Astrocyte (in vitro differentiated cells and primary cell): Measurements from ENCODE around the gene MYH11.

Source experiments
- CTCF ChIP-seq: IDR thresholded peaks from 2 replicates; pipeline ENCODE4 v1.5.1; 2011; ENCODE audit warnings: low read depth, mild to moderate bottlenecking, inconsistent platforms, low read length, moderate library complexity; ENCODE audit not compliant: insufficient read depth
- EZH2 ChIP-seq: IDR thresholded peaks from 2 replicates; pipeline ENCODE4 v1.6.1; 2012; ENCODE audit warnings: mild to moderate bottlenecking, low read length, inconsistent platforms; ENCODE audit not compliant: insufficient read depth

- TF ChIP-seq CTCF (no peak), EZH2 (no peak)
These were observed 27.4 kb downstream of the MYH11 start for GRCh38 chr16:15829460-15829859.
